HG03457 (cell line): ENCODE data around the gene NPAS1.

Experiments used
- ATAC-seq: cut with Tn5 transposase; IDR thresholded peaks from one replicate; pipeline ENCODE4 v1.9.1; 2021; ENCODE audit warnings: moderate number of reproducible peaks; ENCODE audit not compliant: unreplicated experiment

The NPAS1 gene

DNA sequence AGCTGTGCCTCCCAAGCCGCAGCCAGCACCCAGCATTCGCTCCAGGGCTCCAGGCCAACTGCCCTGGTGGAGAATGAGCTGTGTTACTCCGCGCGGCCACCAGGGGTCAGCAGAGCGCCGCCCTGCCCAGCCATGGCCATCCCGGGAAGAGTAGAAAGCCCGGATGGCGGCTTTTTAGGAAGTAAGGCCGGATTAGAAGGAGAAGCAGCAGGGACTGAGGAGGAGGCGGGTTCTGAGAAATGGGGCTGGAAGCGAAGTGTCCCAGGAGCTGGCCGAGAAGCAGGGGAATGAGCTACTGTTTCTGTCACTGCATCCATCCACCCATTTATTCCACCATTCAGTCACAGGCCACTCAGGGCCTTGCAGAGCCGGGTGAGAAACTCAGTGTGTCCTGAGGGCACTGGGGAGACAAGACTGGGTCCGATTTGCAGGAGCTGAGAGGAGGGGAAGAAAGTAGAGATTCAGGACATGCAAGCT is 6.6 kb upstream of the NPAS1 start:
- no peak for ATAC-seq

DNA sequence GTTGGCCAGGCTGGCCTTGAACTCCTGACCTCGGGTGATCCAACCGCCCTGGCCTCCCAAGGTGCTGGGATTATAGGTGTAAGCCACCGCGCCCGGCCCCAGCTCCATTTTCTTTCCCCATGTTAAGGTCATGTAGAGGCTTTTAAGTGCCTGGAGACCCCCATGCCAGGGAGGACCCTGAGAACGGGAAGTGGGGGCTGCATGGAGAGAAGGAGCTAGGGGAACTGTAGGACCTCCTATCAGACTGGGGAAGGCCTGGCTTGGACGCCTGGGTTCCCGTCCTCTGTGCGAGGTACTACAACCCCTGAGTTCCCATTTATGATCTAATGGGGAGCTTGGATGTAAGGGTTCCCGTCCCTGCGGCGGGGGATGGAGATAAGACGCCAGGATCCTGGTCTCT is 714 bp upstream of the NPAS1 start:
- ATAC-seq, result no peak

DNA sequence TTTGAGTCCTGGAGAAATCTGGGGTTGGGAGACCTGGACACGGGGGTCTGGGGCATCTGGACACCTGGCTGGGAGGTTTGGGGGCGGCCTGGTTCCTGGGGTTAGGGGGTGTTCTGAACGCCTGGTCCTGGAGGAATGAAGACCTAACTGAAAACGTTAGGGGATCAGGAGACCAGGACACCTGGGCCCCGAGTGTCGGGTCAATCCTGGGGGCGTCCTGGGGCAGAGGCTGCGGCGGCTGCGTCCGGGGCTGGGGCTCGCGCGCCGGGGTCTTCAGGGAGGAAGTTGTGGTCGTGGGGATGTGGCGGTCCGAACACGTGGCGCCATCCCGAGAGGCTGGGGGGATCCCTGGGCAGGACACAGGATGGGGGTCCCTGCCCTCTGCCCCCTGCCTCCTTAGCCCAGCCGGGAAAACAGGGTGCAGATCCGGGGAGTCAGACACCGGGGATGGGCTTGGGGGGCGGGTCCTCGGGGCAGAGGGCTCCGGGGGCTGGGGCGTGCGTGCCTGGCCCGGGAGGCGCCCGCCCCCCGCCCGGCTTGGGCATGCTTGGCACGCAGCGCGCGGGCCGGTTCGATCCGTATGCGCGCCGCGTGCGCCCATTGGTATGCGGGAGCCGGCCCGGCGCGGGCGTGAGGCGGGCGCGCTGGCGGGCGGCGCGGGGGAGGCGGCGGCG is 632 bp downstream of the NPAS1 start:
- ATAC-seq, result no peak

DNA sequence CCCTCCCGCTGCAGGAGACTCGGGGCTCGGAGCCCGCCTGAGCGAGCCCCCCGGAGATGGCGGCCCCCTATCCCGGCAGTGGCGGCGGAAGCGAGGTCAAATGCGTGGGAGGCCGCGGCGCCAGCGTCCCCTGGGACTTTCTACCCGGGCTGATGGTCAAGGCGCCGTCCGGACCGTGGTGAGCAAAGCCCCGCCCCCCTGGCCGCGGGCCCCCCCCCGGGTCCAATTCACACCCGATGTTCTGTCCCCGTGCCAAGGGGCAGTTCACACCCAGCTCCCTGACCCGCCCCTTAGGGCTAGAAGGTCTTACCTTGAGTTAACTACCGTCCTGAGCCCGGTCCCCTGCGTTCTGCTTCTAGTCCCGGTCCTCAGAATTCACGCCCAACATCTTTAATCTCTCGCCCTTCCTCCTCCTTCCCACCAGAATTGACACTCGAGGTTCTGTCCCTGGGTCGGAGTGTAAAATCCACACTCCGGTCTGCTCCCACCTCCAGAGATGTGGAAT is 1.4 kb downstream of the NPAS1 start:
- ATAC-seq, result no peak

DNA sequence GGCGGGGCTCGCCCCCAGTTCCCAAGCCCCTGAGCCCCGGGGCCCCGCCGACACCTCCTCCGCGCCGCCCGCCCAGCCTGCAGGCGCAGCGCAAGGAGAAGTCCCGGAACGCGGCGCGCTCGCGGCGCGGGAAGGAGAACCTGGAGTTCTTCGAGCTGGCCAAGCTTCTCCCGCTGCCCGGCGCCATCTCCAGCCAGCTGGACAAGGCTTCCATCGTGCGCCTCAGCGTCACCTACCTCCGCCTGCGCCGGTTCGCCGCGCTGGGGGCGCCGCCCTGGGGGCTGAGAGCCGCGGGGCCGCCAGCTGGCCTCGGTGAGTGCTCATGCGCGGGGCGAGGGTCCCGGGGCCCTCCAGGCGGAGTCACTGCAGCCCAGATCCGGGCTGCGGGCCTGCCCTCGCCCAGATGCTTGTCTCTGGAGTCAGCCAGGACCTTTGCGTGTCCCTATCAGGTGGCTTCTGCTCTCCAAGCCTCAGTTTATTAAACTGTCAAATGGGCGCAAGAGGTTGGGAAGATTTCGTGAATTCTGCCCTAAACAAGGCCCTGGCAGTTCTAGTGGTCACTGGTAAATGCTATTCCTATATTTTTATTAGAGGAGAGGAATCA is 2.0 kb downstream of the NPAS1 start:
- no peak for ATAC-seq

DNA sequence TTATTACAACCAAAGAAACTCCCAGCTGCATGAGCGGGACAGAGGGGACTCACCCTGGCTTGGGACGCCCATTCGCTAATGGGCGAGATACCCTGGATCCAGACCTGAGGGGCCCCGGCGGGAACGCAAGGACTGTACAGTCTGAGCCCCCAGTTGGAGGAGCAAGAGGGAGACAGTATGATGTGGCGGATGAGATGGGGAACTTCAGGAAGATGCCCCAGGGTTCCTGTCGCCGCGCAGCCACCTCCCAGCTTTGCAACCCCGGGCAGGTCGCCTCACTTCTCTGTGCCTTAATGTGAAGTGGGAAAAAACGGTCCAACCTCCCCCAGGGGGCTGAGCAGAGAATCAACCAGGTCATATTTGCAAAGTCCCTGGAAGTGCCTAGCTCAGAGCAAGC is 2.5 kb downstream of the NPAS1 start:
- ATAC-seq, result no peak

DNA sequence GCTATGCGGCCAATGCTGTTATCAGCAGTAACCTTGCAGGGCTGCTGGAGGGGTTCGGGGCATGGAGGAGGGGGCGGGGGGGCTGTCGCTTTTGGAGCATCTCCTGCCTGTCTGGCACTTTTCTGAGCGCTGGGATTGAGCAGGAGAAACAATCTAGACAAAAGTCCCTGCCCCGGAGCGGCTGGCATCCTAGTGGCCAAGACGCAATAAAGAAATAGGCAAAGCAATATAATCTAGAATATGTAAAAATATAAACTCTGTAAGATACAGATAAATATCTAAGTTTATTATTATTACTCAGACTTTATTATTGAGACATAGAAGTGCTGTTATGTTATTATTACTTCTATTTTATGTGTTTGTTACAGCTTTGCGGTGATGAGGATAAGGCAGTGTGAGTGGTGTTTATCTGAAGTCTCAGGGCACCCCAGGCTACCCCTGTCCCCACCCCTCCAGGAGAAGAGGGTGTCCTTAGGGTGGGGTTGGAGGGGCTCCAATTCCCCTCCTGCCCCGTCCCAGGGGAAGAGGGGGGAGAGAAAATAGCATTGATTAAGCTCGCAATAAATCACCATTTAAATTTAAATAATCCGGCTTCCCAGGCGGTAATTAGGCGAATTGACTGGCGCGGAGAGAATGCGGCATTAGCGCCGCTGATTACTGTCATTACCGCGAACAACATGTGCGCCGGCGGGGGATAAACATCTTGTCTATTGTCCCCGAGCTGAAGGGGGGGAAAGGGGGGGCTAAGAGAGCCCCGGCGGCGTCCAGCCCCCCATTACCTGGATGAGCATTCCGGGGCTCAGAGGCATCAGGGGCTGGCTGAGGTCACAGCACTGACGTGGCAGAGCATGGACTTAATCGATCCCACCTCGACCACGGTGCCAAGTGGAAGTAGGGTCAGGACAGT is 3.2 kb downstream of the NPAS1 start:
- ATAC-seq, result no peak

DNA sequence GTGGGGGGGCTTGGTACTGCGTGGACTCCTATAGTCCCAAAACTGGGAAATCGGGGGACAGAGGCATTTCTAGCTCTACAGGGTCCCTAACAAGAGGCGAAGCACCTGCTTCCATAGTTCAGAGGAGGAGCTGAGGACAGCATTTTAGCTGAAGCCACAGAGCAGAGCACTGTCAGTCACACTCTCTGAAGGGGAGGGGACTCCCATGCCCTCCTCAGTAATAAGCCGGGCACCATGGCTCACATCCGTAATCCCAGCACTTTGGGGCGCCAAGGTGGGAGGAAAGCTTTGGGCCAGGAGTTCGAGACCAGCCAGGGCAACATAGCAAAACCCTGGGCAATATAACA is 3.8 kb downstream of the NPAS1 start:
- ATAC-seq, result no peak

DNA sequence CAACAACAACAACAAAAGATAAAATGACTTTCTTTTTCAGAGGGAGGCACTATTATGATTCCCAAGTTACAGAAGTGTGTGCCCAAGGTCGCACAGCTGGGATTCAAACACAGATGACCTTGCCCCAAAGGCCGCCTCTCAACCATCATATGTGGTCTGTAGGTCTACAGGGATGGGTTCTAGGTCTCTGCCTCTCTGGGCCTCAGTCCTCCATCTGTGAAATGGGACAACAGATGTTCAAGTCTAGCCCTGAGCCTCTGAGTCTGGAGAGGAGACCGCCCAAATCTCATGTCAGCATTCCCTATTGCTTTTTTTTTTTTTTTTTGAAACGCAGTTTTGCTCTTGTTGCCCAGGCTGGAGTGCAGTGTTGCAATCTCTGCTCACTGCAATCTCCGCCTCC is 4.9 kb downstream of the NPAS1 start:
- ATAC-seq, result no peak

DNA sequence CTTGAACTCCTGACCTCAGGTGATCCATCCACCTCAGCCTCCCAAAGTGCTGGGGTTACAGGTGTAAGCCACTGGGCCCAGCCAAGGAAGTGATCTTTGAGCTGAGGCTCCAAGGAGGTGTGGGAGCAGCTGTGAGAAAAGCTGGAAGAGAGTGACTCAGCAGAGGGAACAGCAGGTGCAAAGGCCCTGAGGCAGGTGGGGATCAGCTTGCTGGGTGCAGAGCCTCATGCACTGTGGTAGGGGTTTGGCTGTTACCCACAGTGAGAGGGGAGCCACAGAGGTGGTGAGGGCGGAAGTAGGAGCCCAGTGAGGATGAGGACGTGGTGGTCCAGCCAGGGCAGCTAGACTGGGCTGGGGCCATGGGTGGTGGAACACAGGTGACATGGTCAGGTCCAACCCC is 6.5 kb downstream of the NPAS1 start:
- ATAC-seq, result no peak

DNA sequence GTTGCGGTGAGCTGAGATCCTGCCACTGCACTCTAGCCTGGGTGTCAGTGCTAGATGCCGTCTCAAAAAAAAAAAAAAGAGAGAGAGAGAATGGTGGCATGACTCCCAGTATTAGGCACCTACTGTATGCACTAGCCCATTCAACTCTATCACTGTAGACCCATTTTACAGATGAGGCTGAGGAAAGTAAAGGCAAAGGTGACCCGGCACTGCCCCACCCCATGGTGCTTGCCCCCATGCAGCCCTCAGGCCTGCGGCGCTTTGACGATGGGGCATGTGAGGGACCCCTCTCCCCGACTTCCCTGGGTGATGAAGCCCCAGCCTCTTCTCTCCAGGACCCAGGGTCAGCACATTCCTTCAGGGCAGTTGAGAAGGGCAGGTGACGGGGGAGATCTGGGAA is 7.3 kb downstream of the NPAS1 start:
- ATAC-seq, result no peak

DNA sequence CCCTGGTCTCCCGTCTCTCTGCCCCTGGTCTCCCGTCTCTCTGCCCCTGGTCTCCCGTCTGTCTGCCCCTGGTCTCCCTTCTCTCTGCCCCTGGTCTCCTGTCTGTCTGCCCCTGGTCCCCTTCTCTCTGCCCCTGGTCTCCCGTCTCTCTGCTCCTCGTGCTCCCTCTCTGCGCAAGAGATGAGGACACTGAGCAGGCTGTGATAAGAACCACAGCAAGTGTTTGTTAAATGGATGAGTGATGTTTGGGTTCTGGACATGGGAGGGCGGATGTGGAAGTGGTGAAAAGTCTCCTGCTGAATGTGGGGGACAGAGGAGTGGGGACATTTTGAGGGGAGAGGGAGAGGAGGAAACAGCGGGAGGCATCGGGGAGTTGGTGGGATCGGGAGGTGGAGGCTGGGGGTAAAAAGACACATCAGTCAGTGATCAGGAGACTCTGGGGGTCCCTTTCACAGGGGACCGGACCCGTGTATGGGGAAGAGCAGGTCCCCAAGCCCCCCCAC is 8.0 kb downstream of the NPAS1 start:
- no peak for ATAC-seq

DNA sequence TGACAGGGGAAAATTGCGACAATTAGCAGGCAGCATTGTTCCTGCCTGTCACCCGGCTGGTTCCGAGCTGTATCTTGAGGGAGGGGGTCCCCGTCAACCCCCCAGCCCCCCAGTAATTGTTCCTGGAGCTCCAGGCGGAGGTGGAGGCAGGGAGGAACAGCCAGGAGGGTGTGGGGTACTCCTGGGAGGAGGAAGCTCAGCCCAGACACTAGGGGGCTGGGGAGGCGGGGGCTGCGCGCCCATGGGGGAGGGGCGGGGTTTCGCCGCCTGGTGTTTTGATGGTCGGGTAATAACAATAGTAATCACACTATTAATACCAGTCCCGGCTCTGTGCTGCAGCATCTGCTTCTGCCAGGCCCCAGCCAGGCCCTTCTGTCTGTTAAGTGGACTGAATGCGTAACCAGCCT is 8.6 kb downstream of the NPAS1 start:
- ATAC-seq, result no peak

DNA sequence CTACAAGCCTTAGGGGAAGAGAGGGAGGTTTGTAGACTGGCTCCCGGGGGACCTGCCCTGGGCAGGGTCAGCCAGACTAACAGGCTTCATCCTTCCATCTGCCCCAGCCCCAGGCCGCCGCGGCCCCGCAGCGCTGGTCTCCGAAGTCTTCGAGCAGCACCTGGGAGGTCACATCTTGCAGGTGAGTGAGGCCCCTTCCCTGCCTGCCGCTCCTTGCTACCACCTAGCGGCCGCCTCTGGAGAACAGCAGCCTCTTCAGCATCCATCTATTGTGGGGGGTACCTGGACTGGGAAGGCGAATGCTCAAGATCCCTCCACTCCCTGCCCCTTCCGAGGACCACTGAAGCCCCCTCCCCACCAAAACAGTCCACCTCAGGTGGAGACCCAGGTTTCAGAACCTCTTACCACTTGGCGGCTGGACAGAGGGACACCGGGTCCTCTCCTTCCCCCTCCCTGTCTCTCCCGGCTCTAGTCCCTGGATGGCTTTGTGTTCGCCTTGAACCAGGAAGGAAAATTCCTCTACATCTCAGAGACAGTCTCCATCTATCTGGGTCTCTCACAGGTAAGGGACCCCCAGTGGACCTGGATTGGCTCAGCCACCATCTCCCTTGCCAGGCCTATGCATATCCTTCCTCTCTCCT is 12.7 kb downstream of the NPAS1 start:
- ATAC-seq, result no peak

DNA sequence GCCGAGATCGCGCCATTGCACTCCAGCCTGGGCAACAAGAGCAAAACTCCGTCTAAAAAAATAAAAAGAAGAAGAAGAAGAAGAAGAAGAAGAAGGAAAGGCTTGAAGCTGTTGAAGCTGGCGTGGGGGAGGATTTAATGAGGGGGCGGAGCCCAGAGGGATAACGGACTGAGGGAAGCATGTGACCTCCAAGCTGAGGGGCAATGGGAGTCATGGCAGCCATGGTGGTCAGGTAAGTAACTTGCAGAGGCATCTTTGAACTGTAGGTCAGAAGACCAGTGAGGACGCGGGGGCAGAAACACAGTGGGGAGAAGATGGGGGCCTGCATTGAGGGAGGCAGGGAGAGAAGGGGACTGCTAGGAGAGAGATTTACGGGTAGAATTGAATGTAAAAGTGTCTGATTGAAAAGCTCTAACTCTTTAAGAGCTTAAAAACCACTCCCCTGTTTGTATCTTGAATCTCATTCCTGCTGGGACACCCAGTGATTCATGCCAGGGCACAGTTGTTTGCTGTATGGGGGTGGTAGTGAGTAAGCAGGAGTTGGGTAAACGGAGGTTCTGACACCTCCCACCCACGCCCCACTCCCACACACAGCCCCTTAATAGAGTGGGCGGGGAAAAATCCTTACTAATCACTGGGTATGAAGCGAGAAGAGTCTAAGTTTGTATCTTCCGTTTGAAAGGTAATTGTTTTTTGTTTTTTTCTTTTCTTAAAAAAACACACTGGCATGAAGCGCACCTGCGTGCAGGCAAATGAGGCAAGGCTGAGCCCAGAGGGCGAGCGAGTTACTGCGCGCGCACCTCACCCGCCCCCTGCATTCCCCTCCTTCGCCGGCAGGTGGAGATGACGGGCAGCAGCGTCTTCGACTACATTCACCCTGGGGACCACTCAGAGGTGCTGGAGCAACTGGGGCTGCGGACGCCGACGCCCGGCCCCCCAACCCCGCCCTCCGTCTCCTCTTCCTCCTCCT is 15.8 kb downstream of the NPAS1 start:
- ATAC-seq, result peak; percentile 70

DNA sequence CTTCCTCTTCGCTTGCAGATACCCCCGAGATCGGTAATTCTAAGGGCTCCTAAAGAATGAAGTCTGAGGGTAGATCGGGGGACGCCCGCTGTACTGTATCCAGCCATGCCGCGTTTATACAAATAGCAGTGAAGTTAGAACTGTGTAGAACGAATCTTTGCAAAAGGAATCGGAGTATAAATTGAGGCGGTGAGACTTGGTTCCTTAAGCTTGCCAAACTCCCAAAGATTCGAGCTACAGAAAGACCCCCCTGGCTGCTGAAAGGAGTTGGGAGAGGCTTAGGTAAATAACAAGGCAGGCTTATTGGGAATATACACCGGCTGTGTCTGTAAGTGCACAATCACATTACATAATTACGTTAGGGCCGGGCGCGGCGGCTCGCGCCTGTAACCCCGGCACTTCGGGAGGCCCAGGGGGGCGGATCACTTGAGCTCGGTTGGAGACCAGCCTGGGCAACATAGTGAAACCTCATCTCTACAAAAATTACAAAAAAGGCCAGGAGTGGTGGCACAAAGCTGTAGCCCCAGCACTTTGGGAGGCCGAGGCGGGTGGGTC is 16.5 kb downstream of the NPAS1 start:
- ATAC-seq, result peak; percentile 9

DNA sequence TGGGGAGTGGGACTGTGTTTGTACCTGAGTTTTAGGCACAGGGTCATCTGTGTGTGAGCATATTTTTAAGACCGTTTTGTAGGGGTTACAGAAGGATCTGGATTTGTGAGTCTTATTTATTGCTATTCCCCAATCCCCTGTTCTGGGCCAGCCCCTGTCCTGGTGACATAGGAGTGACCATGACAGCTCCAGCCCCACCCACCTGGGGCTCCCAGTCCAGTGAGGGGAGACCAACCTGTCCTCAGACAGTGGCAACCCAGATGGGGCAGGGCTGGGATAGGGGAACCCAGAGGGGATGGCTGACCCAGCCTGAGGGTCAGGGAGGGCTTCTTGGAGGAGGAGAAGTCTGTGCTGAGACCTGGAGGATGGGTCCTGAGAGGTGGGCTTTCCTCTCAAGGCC is 18.1 kb downstream of the NPAS1 start:
- no peak for ATAC-seq

DNA sequence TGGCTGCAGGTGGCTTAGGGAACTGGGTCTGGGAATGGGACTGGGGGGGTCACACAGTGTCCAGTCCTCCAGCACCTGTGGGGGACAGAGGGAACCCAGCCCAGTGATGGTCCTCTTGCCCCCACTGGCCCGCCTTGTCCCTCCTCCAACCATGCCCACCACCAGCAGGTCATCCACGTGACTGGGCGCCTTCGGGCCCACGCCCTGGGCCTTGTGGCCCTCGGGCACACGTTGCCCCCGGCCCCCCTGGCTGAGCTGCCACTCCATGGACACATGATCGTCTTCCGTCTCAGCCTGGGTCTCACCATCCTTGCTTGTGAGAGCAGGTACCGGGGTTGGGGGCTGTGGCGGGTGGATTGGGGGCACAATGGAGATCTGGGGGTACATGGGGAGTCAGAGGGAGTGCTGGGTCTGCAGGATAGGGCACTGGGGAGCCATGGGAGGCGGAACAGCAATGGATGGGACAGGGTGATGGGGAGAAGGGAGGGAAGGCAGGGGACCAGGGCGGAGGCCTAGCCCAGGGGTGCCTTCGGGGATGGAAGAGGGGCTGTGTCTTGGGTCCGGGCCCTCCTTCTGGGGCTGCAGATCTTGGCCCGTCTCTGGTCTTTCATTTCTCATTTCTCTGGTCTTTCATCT is 19.7 kb downstream of the NPAS1 start:
- no peak for ATAC-seq

DNA sequence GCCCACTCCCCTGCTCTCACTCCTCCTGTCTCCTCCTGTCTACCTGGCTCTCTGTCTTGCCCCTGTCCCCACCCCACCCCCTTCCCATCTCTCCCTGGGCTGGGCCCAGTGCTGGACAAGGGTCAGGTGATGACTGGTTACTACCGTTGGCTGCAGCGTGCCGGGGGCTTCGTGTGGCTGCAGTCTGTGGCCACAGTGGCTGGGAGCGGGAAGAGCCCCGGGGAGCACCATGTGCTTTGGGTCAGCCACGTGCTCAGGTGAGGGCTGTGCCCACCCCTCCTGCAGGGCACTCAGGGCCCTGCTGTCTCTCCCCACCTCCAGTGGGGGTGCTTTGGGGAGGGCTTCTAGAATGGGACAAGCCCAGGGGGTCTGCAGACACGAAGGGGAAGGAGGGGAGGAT is 21.2 kb downstream of the NPAS1 start:
- no peak for ATAC-seq
